Measurements from ENCODE around the gene SLC37A2. TPM values are rescaled to one million over a fixed set of nuclear protein-coding genes. Genes with fewer than 3 reads are reported as not detected.
A peak's percentile ranks its signal among the peaks of the same experiment; 100 is the strongest.

Gene SLC37A2
- total and polyA plus RNA-seq, 2 of the 13 experiments (the other 11 are each of a cell fraction or from before 2014, with no cell fraction given), result 4.6 to 7.1 TPM

DNA sequence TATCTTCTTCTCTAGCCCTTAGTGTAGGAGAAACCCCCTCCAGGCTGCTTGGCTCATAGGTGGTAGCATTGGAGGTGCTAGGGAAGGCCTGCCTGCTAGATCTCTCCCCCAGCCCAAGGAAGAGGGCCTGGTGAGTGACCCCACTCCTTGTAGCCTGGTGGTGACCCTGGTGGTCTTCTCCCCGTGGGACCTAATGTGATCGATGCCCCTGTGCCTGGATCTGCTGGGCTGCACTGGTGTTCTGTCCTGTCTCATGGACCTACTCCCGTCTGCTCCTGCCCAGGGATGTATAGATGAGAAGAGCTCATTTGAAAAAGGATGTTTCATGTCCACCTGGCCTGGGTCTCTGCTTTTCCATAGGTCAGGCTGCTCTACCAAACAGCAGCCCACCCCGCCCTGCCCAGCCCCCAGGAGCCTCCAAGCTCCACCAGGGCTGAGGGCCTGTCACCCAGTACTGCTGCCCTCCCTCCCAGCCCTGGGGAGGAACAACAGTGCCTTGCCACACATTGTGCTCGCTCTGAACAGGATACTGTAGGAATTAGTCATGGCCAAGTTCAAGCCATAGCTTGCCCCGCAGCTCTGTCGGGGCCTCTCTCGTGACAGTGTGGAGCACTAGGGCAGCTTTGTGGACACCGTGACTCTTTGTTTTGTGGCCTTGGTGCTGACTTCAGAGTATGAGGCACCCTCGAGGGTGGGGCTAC, 19.7 kb downstream of the SLC37A2 start (continued):
- TF ChIP-seq FOXM1 (CRISPR knock-in tag; IDR thresholded peaks at IDR 0.05) (no peak), ZFP1 (CRISPR knock-in tag; IDR thresholded peaks at IDR 0.05) (no peak), ELF4 (CRISPR knock-in tag; IDR thresholded peaks at IDR 0.05; ENCODE audit: borderline replicate concordance) (no peak), GZF1 (CRISPR knock-in tag; IDR thresholded peaks at IDR 0.05) (no peak), RBM22 (optimal IDR thresholded peaks at IDR 0.05; ENCODE audit: low read length) (no peak), ZNF230 (CRISPR knock-in tag; IDR thresholded peaks at IDR 0.05) (no peak), SNRNP70 (IDR thresholded peaks at IDR 0.05; ENCODE audit: low read depth, low read length) (no peak), DPF2 (CRISPR knock-in tag; IDR thresholded peaks at IDR 0.05; ENCODE audit: borderline replicate concordance, low read depth) (no peak), ZBTB20 (CRISPR knock-in tag; IDR thresholded peaks at IDR 0.05; ENCODE audit: borderline replicate concordance, low read depth) (no peak), ZNF776 (CRISPR knock-in tag; IDR thresholded peaks at IDR 0.05) (no peak), ZBTB3 (CRISPR knock-in tag; IDR thresholded peaks at IDR 0.05; ENCODE audit: borderline replicate concordance, low read depth) (no peak), RNF2 (conservative IDR thresholded peaks at IDR 0.05; ENCODE audit: low read depth) (no peak), ZNF563 (CRISPR knock-in tag; IDR thresholded peaks at IDR 0.05) (no peak), SOX5 (CRISPR knock-in tag; IDR thresholded peaks at IDR 0.05; ENCODE audit: borderline replicate concordance) (0 out of 2 replicates have a peak, but pooled peaks have one; percentile 42), SETDB1 (CRISPR knock-in tag; IDR thresholded peaks at IDR 0.05; ENCODE audit: borderline replicate concordance) (no peak), ZNF841 (CRISPR knock-in tag; IDR thresholded peaks at IDR 0.05; ENCODE audit: borderline replicate concordance) (no peak), KLF11 (CRISPR knock-in tag; IDR thresholded peaks at IDR 0.05) (no peak), NAIF1 (CRISPR knock-in tag; IDR thresholded peaks at IDR 0.05; ENCODE audit: borderline replicate concordance) (no peak)
- TF ChIP-seq, protein P1, sequence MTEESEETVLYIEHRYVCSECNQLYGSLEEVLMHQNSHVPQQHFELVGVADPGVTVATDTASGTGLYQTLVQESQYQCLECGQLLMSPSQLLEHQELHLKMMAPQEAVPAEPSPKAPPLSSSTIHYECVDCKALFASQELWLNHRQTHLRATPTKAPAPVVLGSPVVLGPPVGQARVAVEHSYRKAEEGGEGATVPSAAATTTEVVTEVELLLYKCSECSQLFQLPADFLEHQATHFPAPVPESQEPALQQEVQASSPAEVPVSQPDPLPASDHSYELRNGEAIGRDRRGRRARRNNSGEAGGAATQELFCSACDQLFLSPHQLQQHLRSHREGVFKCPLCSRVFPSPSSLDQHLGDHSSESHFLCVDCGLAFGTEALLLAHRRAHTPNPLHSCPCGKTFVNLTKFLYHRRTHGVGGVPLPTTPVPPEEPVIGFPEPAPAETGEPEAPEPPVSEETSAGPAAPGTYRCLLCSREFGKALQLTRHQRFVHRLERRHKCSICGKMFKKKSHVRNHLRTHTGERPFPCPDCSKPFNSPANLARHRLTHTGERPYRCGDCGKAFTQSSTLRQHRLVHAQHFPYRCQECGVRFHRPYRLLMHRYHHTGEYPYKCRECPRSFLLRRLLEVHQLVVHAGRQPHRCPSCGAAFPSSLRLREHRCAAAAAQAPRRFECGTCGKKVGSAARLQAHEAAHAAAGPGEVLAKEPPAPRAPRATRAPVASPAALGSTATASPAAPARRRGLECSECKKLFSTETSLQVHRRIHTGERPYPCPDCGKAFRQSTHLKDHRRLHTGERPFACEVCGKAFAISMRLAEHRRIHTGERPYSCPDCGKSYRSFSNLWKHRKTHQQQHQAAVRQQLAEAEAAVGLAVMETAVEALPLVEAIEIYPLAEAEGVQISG (CRISPR knock-in tag; IDR thresholded peaks at IDR 0.05), result no peak
- TF ChIP-seq, protein P2, sequence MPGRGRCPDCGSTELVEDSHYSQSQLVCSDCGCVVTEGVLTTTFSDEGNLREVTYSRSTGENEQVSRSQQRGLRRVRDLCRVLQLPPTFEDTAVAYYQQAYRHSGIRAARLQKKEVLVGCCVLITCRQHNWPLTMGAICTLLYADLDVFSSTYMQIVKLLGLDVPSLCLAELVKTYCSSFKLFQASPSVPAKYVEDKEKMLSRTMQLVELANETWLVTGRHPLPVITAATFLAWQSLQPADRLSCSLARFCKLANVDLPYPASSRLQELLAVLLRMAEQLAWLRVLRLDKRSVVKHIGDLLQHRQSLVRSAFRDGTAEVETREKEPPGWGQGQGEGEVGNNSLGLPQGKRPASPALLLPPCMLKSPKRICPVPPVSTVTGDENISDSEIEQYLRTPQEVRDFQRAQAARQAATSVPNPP (CRISPR knock-in tag; IDR thresholded peaks at IDR 0.05), result no peak
- TF ChIP-seq, protein P3, sequence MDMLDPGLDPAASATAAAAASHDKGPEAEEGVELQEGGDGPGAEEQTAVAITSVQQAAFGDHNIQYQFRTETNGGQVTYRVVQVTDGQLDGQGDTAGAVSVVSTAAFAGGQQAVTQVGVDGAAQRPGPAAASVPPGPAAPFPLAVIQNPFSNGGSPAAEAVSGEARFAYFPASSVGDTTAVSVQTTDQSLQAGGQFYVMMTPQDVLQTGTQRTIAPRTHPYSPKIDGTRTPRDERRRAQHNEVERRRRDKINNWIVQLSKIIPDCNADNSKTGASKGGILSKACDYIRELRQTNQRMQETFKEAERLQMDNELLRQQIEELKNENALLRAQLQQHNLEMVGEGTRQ (IDR thresholded peaks at IDR 0.05; ENCODE audit: low read depth, low read length), result no peak
- TF ChIP-seq, protein P3 (CRISPR knock-in tag; IDR thresholded peaks at IDR 0.05; ENCODE audit: borderline replicate concordance), result no peak
- TF ChIP-seq, protein P4, sequence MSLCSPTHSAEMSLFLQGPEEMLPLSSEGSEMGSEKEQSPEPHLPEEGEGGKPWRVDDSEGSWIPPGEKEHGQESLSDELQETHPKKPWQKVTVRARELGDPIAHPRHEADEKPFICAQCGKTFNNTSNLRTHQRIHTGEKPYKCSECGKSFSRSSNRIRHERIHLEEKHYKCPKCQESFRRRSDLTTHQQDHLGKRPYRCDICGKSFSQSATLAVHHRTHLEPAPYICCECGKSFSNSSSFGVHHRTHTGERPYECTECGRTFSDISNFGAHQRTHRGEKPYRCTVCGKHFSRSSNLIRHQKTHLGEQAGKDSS (CRISPR knock-in tag; IDR thresholded peaks at IDR 0.05; ENCODE audit: borderline replicate concordance, low read depth), result no peak
